ENCODE results near the gene RAB17.
A peak's percentile ranks its signal among the peaks of the same experiment; 100 is the strongest.

RAB17 gene

GRCh38 chr2:237575869-237576862 is 14.4 kb downstream of the RAB17 start:
- no peak for DNase-seq

GRCh38 chr2:237574894-237575868 is 15.4 kb downstream of the RAB17 start:
- no peak for DNase-seq

- no peak for DNase-seq
Measured at GRCh38 chr2:237574467-237574866, 16.1 kb downstream of the RAB17 start.

- DNase-seq, result no peak
Measured at GRCh38 chr2:237573721-237574415, 16.7 kb downstream of the RAB17 start.

GRCh38 chr2:237572742-237573101 is 17.8 kb downstream of the RAB17 start:
- DNase-seq, result no peak

GRCh38 chr2:237572021-237572741 is 18.4 kb downstream of the RAB17 start:
- DNase-seq, result peak; percentile 93

GRCh38 chr2:237571551-237571950 is 19.0 kb downstream of the RAB17 start:
- no peak for DNase-seq

- DNase-seq, result no peak
Measured at GRCh38 chr2:237570776-237571335, 19.7 kb downstream of the RAB17 start.

GRCh38 chr2:237569896-237570295 is 20.6 kb downstream of the RAB17 start:
- no peak for DNase-seq

GRCh38 chr2:237569041-237569440 is 21.5 kb downstream of the RAB17 start:
- DNase-seq, result no peak

- DNase-seq, result no peak
Measured at GRCh38 chr2:237568121-237568660, 22.3 kb downstream of the RAB17 start.

- DNase-seq, result no peak
Measured at GRCh38 chr2:237567276-237568029, 23.1 kb downstream of the RAB17 start.

GRCh38 chr2:237566401-237567235 is 23.9 kb downstream of the RAB17 start, which contains the start of gene PRLH:
TSS of gene PRLH (plus strand) at chr2:237566574. CDS start at chr2:237566574, 0 bp downstream.
- DNase-seq, result no peak

GRCh38 chr2:237565974-237566373 is 24.6 kb downstream of the RAB17 start:
- DNase-seq, result no peak

GRCh38 chr2:237564526-237565131 is 25.9 kb downstream of the RAB17 start:
- DNase-seq, result no peak

- no peak for DNase-seq
Measured at GRCh38 chr2:237563816-237564215, 26.7 kb downstream of the RAB17 start.

- no peak for DNase-seq
Measured at GRCh38 chr2:237561221-237561620, 29.3 kb downstream of the RAB17 start.

GRCh38 chr2:237558961-237559641 is 31.4 kb downstream of the RAB17 start:
- no peak for DNase-seq

GRCh38 chr2:237557633-237558015 is 32.9 kb downstream of the RAB17 start:
- DNase-seq, result no peak
